GM12873 (cell line): ENCODE measurements around the gene WIPI1.

Experiments
- CTCF ChIP-seq: IDR thresholded peaks from 2 replicates; pipeline ENCODE4 v1.5.1; 2012; ENCODE audit warnings: low read depth, mild to moderate bottlenecking, moderate library complexity, low read length, control low read depth; ENCODE audit not compliant: insufficient read depth; ENCODE audit errors: missing control alignments

Gene WIPI1

GRCh38 chr17:68457168-68457538 is at the start of gene WIPI1:
Gene WIPI1 (minus strand): TSS chr17:68457496. CDS start chr17:68457421, 75 bp downstream.
- TF ChIP-seq CTCF = no peak

DNA sequence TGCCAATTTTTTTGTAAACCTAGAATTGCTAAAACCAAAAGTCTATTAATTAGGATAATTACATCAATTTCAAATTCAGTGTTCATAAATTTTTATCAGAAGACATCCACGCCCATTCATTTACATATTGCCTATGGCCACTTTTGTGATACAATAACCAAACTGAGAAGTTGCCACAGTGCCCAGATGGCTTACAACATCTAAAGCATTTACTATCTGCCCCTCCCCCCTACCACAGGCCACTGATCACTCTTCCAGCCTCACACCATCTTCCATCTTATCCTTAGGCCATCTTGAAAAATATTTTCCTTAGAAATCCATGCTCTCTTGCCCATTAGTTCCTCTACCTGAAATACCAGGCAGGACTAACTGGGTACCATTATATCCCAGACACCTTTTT is 48.7 kb upstream of the WIPI1 start:
- TF ChIP-seq CTCF = no peak

DNA sequence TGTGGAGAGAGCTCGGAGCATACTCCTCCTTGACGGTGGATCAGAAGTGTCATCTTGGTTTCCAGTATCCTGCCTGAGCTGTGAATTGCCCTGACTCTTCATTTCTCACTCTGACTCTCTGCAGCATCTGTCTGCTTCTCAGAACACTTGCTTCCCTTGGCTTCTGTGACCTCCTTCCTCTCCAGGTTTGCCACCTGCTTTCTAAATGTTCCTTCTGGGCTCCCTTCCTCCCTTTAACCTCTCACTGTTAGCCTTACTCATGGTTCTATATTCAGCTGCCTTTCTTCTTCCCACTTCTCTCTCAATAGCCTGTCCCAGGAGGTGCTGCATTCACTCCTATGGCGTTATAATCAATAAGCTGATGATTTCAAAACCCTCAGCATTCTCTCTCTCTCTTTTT is 43.8 kb upstream of the WIPI1 start:
- TF ChIP-seq CTCF = no peak

- no peak for TF ChIP-seq CTCF
These were observed 42.3 kb upstream of the WIPI1 start for GRCh38 chr17:68499587-68499986.

- TF ChIP-seq CTCF = no peak
These were observed 41.4 kb upstream of the WIPI1 start for GRCh38 chr17:68498479-68499326.

DNA sequence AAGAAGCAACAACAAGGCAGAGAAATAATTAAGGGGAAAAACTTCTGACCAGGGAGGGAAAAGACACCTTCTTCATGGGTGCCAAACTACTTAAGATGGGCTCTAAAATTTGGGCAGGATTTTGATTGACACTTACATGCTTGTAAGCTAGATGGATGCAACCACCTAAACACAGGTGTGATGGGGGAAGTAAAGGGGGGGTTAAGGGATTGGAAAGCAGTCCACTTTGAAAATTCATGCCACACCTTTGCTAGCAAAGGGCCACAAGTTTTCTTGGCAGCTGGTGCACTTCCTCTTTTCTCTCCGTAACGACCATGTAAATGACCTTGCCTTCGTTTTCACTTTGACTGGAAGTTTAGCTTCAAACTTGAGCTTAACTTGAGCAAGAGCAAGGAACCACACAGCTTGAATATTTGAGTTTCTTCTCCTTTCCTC is 40.6 kb upstream of the WIPI1 start:
- no peak for TF ChIP-seq CTCF

DNA sequence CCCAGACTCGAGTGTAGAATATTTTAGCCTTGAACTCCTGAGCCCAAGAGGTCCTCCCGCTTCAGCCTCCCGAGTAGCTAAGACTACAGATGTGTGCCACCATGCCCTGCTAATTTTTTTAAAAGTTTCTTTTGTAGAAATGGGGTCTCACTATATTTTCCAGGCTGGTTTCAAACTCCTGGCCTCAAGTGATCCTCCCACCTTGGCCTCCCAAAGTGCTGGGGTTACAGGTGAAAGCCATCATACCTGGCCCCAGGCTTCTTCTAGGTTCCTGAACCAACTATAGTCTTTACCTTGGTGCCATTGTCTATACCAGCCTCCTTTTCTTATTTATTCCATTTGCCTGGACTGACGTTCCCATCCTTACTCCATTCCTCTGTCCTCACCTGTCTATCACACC is 37.8 kb upstream of the WIPI1 start:
- no peak for TF ChIP-seq CTCF
